C4-2B (cell line): Measurements from ENCODE around the gene FHIT.

ENCODE experiments used
- CTCF ChIP-seq: fragments of 450-650 bp; conservative IDR thresholded peaks from 2 replicates; pipeline ENCODE4 v1.5.1; 2017; ENCODE audit warnings: mild to moderate bottlenecking
- ZFX ChIP-seq: fragments of 450-650 bp; IDR thresholded peaks from 2 replicates; pipeline ENCODE4 v1.6.1; 2017

- no peak for TF ChIP-seq CTCF
- no peak for TF ChIP-seq ZFX
Measured at GRCh38 chr3:60175680-60176079, 1075.6 kb downstream of the FHIT start.
